ENCODE data around the gene C2orf42.

- TF ChIP-seq CTCF (IDR thresholded peaks at IDR 0.05) (no peak), POLR2A (IDR thresholded peaks at IDR 0.05) (no peak)
These were observed 67.6 kb downstream of the C2orf42 start for GRCh38 chr2:70123051-70123828.

All from right lobe of liver (tissue), 4 donors.